ENCODE results near the gene C5orf24.

DNA sequence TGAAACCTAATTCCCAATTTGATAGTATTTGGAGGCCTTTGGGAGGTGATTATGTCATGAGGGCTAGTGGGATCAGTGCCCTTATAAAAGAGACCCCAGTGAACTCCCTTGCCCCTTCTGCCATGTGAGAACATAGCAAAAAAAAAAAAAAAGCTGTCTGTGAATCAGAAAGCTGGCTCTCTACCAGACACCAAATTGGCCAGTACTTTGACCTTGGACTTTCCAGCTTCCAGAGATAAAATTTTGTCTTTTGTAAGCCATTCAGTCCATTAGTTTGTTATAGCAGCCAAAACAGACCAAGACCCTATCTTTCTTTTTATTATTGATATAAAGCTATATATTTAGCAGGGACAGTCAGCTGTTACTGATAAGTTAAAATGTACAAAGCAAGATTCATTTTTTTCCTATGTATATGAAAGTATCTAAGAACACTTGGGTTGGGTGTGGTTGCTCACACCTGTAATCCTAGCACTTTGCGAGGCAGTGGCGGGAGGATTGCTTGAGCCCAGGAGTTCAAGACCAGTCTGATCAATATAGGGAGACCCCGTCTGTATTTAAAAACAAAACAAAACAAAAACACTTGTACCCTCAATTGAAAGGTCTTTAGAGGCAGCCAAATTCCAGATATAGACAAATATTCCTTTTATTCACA is 8.1 kb upstream of the C5orf24 start:
- TF ChIP-seq CTCF (IDR thresholded peaks at IDR 0.05): no peak
- no peak for TF ChIP-seq POLR2A (IDR thresholded peaks at IDR 0.05)

Data from uterus (tissue), 2 donors.